Breast epithelium (tissue), 4 donors: ENCODE data around the gene ESRRG. TPM values are rescaled to one million over a fixed set of nuclear protein-coding genes. Genes with fewer than 3 reads are reported as not detected.

Source experiments
- DNase-seq, 2 donors: peaks; one replicate each; pipeline ENCODE4 v3.0.0-alpha.2; 2019; ENCODE audit warnings: low spot score in 2 of 2
- H3K27ac ChIP-seq, 2 donors: fragments of 200-600 bp; sonication (generic) in 1 of 2; one replicate each; pipeline ENCODE4 v1.5.1; 2016 to 2019; ENCODE audit warnings: mild to moderate bottlenecking in 1 of 2
- H3K27me3 ChIP-seq, 2 donors: fragments of 200-600 bp; sonication (generic) in 1 of 2; one replicate each; pipeline versions ENCODE4 v1.5.1 to v1.6.0; 2017 to 2019; ENCODE audit warnings: control low read depth in 1 of 2, mild to moderate bottlenecking in 1 of 2
- H3K36me3 ChIP-seq: fragments of 200-600 bp; one replicate; pipeline ENCODE4 v1.5.1; 2019
- H3K4me1 ChIP-seq, 2 donors: fragments of 200-600 bp; sonication (generic); one replicate each; pipeline ENCODE4 v1.5.1; 2016 to 2019; ENCODE audit warnings: control low read depth in 1 of 2
- H3K4me3 ChIP-seq, 3 donors: fragments of 200-600 bp; sonication (generic); 1 replicate in 2 of 3; 2 replicates in 1 of 3; pipeline ENCODE4 v1.5.1; 2016 to 2019; ENCODE audit warnings: mild to moderate bottlenecking in 3 of 3, moderate library complexity in 2 of 3
- H3K9me3 ChIP-seq, 2 donors: fragments of 200-600 bp; sonication (generic) in 1 of 2; one replicate each; pipeline ENCODE4 v1.5.1; 2016 to 2019; ENCODE audit warnings: control low read depth in 1 of 2
- POLR2A ChIP-seq: fragments of 450-650 bp; IDR thresholded peaks from one replicate; pipeline ENCODE4 v1.6.1; 2016; ENCODE audit warnings: antibody characterized with exemption, mild to moderate bottlenecking, moderate library complexity
- POLR2AphosphoS5 ChIP-seq, 3 donors: sonication (generic); formaldehyde crosslinking; IDR thresholded peaks; one replicate each; pipeline ENCODE4 v1.6.1; 2017; ENCODE audit warnings: antibody characterized with exemption in 3 of 3
- intact Hi-C: fragments of 100-400 bp; cut with DNase I; formaldehyde crosslinking; loops from one replicate; pipeline ENCODE4 v1.15.1; 2023; ENCODE audit warnings: low total_unique reads
- total RNA-seq, 3 donors: library from RNA; depleted of rRNA; stranded (reverse); fragments of >200 nt; gene quantifications; one replicate each; pipeline ENCODE4 v1.1.0, GENCODE V29; 2016
- TF ChIP-seq, protein P1 (sequence below), 3 donors: fragments of 450-650 bp; IDR thresholded peaks; one replicate each; pipeline ENCODE4 v1.5.1; 2016 to 2017; ENCODE audit warnings: antibody characterized with exemption in 3 of 3, mild to moderate bottlenecking in 3 of 3, moderate library complexity in 3 of 3

Gene ESRRG
- total RNA-seq, 3 donors from 2014 or later, result 0.16 to 9.1 (median 5.6) TPM

DNA sequence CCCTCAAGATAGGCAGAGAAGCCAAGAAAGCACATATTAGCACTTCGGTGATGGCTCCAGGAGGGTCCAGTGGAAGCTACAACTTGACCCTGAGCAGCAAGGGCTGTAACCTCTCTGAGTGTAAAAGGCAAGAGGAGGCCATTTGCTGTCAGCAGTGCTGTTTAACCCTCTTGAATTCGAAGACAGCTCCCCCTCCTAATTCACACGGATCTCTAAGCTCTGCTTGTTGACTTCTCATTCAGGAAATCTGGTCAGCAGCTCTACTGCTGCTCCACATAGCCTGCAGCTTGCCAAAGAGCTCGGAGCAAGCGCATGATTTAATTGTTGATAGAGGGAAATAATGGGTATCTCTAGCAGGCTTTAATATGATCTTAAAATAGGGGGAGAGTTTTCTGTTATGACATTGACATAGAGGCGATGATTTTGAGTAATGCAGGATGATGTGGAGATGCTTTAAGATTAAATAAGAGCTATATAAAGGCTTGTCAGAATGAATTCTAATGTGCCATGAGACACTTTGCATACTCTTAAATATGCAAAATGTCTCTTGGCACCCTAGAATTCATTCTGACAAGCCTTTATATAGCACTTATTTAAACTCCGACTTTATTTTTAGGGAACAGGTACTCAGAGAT lies 220.6 kb downstream of the ESRRG start:
- Histone ChIP-seq H3K4me1 (no peaks in the 10 kb centered on the region), H3K27me3 (no peaks in the 10 kb centered on the region), H3K27ac (no peak overlapping the region), H3K4me3 (no peak overlapping the region), H3K36me3 (no peaks in the 10 kb centered on the region), H3K9me3 (no peaks in the 10 kb centered on the region)
- intact Hi-C loops, result no loop called here
- no peak for TF ChIP-seq POLR2AphosphoS5 (IDR thresholded peaks at IDR 0.05)
- TF ChIP-seq, protein P1, sequence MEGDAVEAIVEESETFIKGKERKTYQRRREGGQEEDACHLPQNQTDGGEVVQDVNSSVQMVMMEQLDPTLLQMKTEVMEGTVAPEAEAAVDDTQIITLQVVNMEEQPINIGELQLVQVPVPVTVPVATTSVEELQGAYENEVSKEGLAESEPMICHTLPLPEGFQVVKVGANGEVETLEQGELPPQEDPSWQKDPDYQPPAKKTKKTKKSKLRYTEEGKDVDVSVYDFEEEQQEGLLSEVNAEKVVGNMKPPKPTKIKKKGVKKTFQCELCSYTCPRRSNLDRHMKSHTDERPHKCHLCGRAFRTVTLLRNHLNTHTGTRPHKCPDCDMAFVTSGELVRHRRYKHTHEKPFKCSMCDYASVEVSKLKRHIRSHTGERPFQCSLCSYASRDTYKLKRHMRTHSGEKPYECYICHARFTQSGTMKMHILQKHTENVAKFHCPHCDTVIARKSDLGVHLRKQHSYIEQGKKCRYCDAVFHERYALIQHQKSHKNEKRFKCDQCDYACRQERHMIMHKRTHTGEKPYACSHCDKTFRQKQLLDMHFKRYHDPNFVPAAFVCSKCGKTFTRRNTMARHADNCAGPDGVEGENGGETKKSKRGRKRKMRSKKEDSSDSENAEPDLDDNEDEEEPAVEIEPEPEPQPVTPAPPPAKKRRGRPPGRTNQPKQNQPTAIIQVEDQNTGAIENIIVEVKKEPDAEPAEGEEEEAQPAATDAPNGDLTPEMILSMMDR (IDR thresholded peaks at IDR 0.05), result no peak
- no peak for TF ChIP-seq POLR2A
- DNase-seq, result no peak

DNA sequence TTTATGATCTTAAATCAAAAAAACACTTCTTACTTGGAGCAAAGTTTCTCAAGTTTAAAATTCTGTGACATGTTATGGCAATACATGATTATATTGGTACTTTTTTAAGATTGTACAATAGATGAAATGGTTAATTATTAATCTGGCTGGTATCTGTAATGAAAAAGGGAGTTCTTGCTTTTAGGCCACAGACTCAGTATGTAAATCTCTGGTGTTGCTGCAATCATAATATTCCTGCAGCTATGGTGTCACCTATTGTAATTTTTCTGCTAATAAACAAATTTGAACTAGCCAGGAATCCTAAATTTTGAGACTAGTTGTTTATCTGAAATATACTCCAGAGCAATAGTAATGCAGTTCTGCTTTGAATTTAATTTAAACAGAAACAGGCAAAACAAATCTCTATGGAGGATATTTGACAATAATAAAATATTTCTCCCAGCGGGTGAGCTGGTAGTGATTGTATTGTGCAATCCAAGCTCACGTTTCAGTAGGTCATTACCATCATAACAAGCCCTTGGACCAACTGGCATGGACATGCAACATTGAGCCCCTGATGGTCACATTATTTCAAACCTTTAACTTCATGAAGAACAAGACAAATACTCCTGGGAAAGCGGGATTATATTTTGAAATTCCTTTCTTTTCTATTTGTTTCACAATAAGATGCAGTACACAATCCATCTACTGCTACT lies 222.8 kb downstream of the ESRRG start:
- TF ChIP-seq, protein P1 (IDR thresholded peaks at IDR 0.05), result no peak
- no peak for TF ChIP-seq POLR2AphosphoS5 (IDR thresholded peaks at IDR 0.05)

DNA sequence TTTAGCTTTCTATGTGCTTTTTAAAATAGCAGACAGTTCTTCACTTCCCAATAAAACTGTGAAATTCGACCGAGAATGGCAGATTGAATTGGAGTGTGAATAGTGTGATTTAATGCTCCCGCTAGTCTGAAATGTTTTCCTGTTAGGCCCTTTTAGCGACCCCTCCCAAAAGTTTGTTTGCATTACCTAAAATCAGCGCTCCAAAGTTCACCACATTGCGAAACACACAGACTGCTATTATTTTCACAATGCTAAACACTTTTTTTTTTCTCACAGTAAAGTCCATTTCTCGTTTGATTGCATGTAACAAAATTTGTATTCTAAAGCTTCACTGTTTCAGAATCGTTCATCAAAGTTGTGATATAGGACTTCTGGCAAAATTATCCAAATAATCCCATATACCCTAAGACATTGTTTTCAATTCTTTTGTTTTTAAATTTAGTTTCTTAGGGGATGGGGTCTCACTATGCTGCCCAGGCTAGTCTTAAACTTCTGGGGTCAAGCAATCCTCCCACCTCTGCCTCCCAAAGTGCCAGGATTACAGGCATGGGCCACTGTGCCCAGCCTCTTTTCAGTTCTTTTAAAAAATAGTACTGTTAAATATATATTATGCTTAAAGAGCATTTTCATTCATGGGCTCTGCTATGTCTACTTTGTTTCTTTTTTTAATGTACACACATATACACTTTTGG lies 223.5 kb downstream of the ESRRG start:
- intact Hi-C loops, result no loop called here
- TF ChIP-seq POLR2AphosphoS5 (IDR thresholded peaks at IDR 0.05), result no peak
- no peak for TF ChIP-seq POLR2A
- TF ChIP-seq, protein P1 (IDR thresholded peaks at IDR 0.05), result no peak
- H3K36me3 ChIP-seq, result no peaks in the 10 kb centered on the region

More for the DNA sequence above, 222.8 kb downstream of the ESRRG start:
- Histone ChIP-seq H3K9me3 (no peaks in the 10 kb centered on the region), H3K27ac (no peak overlapping the region), H3K27me3 (no peaks in the 10 kb centered on the region), H3K4me1 (no peaks in the 10 kb centered on the region), H3K36me3 (no peaks in the 10 kb centered on the region), H3K4me3 (no peak overlapping the region)
- intact Hi-C loops, result no loop called here
- DNase-seq, result no peak

GRCh38 chr1:216498277-216498676 lies 225.0 kb downstream of the ESRRG start:
- Histone ChIP-seq H3K4me3 (no peak overlapping the region), H3K4me1 (no peaks in the 10 kb centered on the region), H3K27me3 (no peaks in the 10 kb centered on the region), H3K9me3 (peaks cover 0 to 6% of the 10 kb centered on the region in 2 donors), H3K36me3 (no peaks in the 10 kb centered on the region), H3K27ac (no peak overlapping the region)
- TF ChIP-seq POLR2AphosphoS5 (IDR thresholded peaks at IDR 0.05) (no peak), POLR2A (no peak)
- TF ChIP-seq, protein P1 (IDR thresholded peaks at IDR 0.05), result no peak
- intact Hi-C loops, result no loop called here
- no peak for DNase-seq

More for the DNA sequence above, 223.5 kb downstream of the ESRRG start:
- Histone ChIP-seq H3K9me3 (peaks cover 0 to 6% of the 10 kb centered on the region in 2 donors), H3K27ac (no peak overlapping the region), H3K4me3 (no peak overlapping the region), H3K4me1 (no peaks in the 10 kb centered on the region), H3K27me3 (no peaks in the 10 kb centered on the region)
- no peak for DNase-seq

GRCh38 chr1:216485042-216485441 lies 238.2 kb downstream of the ESRRG start:
- no peaks in the 10 kb centered on the region for H3K36me3 ChIP-seq
- no peaks in the 10 kb centered on the region for H3K4me1 ChIP-seq
- H3K27me3 ChIP-seq, result no peaks in the 10 kb centered on the region
- no peak overlapping the region for H3K27ac ChIP-seq
- H3K4me3 ChIP-seq, result no peak overlapping the region
- intact Hi-C loops, result no loop called here
- TF ChIP-seq POLR2A (no peak), POLR2AphosphoS5 (IDR thresholded peaks at IDR 0.05) (no peak)
- TF ChIP-seq, protein P1 (IDR thresholded peaks at IDR 0.05), result no peak
- H3K9me3 ChIP-seq, result no peaks in the 10 kb centered on the region
- no peak for DNase-seq
